Measurements from ENCODE around the gene PARD3B.

DNA sequence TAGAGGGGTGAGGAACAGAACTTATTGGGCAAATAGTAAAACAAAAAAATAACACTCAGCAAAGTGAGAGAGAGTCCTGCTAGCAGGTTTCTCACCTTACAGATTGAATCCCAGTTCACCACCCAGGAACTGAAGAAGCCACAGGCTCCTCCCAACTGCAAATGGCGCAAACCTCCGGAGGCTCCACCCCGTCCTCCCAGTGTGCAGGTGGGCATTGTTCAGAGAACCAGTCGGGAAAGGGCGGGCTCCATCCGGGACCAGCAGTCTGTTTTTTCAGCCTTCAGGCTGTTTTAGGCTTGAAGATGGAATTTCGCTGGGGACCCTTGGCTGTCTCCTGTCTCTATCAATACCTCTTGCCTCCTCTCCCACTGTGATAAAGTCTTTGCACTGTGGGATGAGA is 317.5 kb downstream of the PARD3B start:
- TF ChIP-seq, protein P1, sequence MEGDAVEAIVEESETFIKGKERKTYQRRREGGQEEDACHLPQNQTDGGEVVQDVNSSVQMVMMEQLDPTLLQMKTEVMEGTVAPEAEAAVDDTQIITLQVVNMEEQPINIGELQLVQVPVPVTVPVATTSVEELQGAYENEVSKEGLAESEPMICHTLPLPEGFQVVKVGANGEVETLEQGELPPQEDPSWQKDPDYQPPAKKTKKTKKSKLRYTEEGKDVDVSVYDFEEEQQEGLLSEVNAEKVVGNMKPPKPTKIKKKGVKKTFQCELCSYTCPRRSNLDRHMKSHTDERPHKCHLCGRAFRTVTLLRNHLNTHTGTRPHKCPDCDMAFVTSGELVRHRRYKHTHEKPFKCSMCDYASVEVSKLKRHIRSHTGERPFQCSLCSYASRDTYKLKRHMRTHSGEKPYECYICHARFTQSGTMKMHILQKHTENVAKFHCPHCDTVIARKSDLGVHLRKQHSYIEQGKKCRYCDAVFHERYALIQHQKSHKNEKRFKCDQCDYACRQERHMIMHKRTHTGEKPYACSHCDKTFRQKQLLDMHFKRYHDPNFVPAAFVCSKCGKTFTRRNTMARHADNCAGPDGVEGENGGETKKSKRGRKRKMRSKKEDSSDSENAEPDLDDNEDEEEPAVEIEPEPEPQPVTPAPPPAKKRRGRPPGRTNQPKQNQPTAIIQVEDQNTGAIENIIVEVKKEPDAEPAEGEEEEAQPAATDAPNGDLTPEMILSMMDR (IDR thresholded peaks at IDR 0.05): no peak
- TF ChIP-seq POLR2A (IDR thresholded peaks at IDR 0.05) (no peak), POLR2AphosphoS5 (IDR thresholded peaks at IDR 0.05) (no peak), EP300 (IDR thresholded peaks at IDR 0.05; ENCODE audit: low read depth) (no peak)

All from transverse colon (tissue), 4 donors.